ENCODE data around the gene HAPLN3. TPM values are rescaled to one million over a fixed set of nuclear protein-coding genes. Genes with fewer than 3 reads are reported as not detected.

The HAPLN3 gene
- total RNA-seq, 1 donor from 2014 or later = 189 TPM

- H3K36me3 ChIP-seq = peaks cover 4 to 80% of the 10 kb centered on the region in 2 donors
- no peaks in the 10 kb centered on the region for H3K9me3 ChIP-seq
- H3K4me3 ChIP-seq = no peak overlapping the region
- H3K27ac ChIP-seq = no peak overlapping the region
- DNase-seq (ENCODE audit: low spot score in 2 of 2) = no peak
- no peak for TF ChIP-seq CTCF (IDR thresholded peaks at IDR 0.05)
- intact Hi-C loops (cut with DNase I) = no loop called here
- H3K4me1 ChIP-seq = no peaks in the 10 kb centered on the region
- no peaks in the 10 kb centered on the region for H3K27me3 ChIP-seq
Observed at GRCh38 chr15:88880944-88881740, 14.2 kb downstream of the HAPLN3 start.

- H3K4me1 ChIP-seq = peaks cover 0 to 10% of the 10 kb centered on the region in 2 donors
- intact Hi-C loops (cut with DNase I) = loop anchor here (5.0 kb wide), 1 partner anchor 221 kb away; no protein-coding TSS in a partner anchor
- no peaks in the 10 kb centered on the region for H3K9me3 ChIP-seq
- H3K27ac ChIP-seq = no peak overlapping the region
- peaks cover 4 to 64% of the 10 kb centered on the region in 2 donors for H3K36me3 ChIP-seq
- no peak for DNase-seq (ENCODE audit: low spot score in 2 of 2)
- peak; percentile 23 to 56 (median 29) for TF ChIP-seq CTCF (IDR thresholded peaks at IDR 0.05)
- H3K27me3 ChIP-seq = no peaks in the 10 kb centered on the region
- no peak overlapping the region for H3K4me3 ChIP-seq
Observed at GRCh38 chr15:88878720-88879184, 16.6 kb downstream of the HAPLN3 start.

GRCh38 chr15:88877906-88878305 is 17.4 kb downstream of the HAPLN3 start:
- no peak for TF ChIP-seq CTCF (IDR thresholded peaks at IDR 0.05)
- H3K4me3 ChIP-seq = no peak overlapping the region
- H3K36me3 ChIP-seq = peaks cover 4 to 58% of the 10 kb centered on the region in 2 donors
- intact Hi-C loops (cut with DNase I) = loop anchor here (5.0 kb wide), 1 partner anchor 221 kb away; no protein-coding TSS in a partner anchor
- H3K4me1 ChIP-seq = peaks cover 0 to 10% of the 10 kb centered on the region in 2 donors
- DNase-seq (ENCODE audit: low spot score in 2 of 2) = no peak
- no peaks in the 10 kb centered on the region for H3K9me3 ChIP-seq
- no peaks in the 10 kb centered on the region for H3K27me3 ChIP-seq
- H3K27ac ChIP-seq = no peak overlapping the region

- Histone ChIP-seq H3K4me3 (no peak overlapping the region), H3K4me1 (peaks cover 0 to 10% of the 10 kb centered on the region in 2 donors), H3K36me3 (peaks cover 4 to 58% of the 10 kb centered on the region in 2 donors), H3K27me3 (no peaks in the 10 kb centered on the region), H3K9me3 (no peaks in the 10 kb centered on the region), H3K27ac (no peak overlapping the region)
- no peak for TF ChIP-seq CTCF (IDR thresholded peaks at IDR 0.05)
- DNase-seq (ENCODE audit: low spot score in 2 of 2) = no peak
- intact Hi-C loops (cut with DNase I) = loop anchor here (5.0 kb wide), 1 partner anchor 220 kb away; no protein-coding TSS in a partner anchor
Observed at GRCh38 chr15:88877415-88877814, 17.9 kb downstream of the HAPLN3 start.

GRCh38 chr15:88876573-88876972 is 18.8 kb downstream of the HAPLN3 start:
- TF ChIP-seq CTCF (IDR thresholded peaks at IDR 0.05) = no peak
- intact Hi-C loops (cut with DNase I) = loop anchor here (5.0 kb wide), 1 partner anchor 219 kb away; no protein-coding TSS in a partner anchor
- Histone ChIP-seq H3K36me3 (peaks cover 4 to 56% of the 10 kb centered on the region in 2 donors), H3K9me3 (no peaks in the 10 kb centered on the region), H3K4me1 (peaks cover 0 to 10% of the 10 kb centered on the region in 2 donors), H3K27me3 (no peaks in the 10 kb centered on the region), H3K27ac (no peak overlapping the region), H3K4me3 (no peak overlapping the region)
- no peak for DNase-seq (ENCODE audit: low spot score in 2 of 2)
